Effector memory CD8-positive, alpha-beta T cell (primary cell): Measurements from ENCODE around the gene PHF21A.

Experiments used
- ATAC-seq: fragments of 150-1000 bp; cut with Tn5 transposase; replicated peaks from 2 replicates; pipeline ENCODE4 v1.10.0; 2021; ENCODE audit warnings: mild to moderate bottlenecking, moderate library complexity
- DNase-seq, 3 experiments: peaks; one replicate each; pipeline ENCODE4 v3.0.0; 2021
- H3K27ac Mint-ChIP-seq, 2 donors: one replicate each; pipeline ENCODE4 v1.8.0; 2022; ENCODE audit warnings: mild to moderate bottlenecking in 2 of 2, mixed read lengths in 2 of 2, moderate library complexity in 2 of 2
- H3K27me3 Mint-ChIP-seq, 2 donors: one replicate each; pipeline ENCODE4 v1.8.0; 2022; ENCODE audit warnings: mixed read lengths in 2 of 2
- H3K36me3 Mint-ChIP-seq: one replicate; pipeline ENCODE4 v1.8.0; 2022; ENCODE audit warnings: mild to moderate bottlenecking, moderate library complexity, mixed read lengths; ENCODE audit not compliant: insufficient read depth
- H3K4me1 Mint-ChIP-seq, 2 donors: one replicate each; pipeline ENCODE4 v1.8.0; 2022; ENCODE audit warnings: low read depth in 2 of 2, mixed read lengths in 2 of 2
- H3K4me3 Mint-ChIP-seq, 2 donors: one replicate each; pipeline ENCODE4 v1.8.0; 2022; ENCODE audit warnings: mild to moderate bottlenecking in 2 of 2, mixed read lengths in 2 of 2, moderate library complexity in 2 of 2
- H3K9me3 Mint-ChIP-seq, 2 donors: one replicate each; pipeline ENCODE4 v1.8.0; 2022; ENCODE audit warnings: mixed read lengths in 2 of 2

PHF21A gene

GRCh38 chr11:45884596-45885185 is 236.6 kb downstream of the PHF21A start:
- DNase-seq (no peak), ATAC-seq (no peak)

More at GRCh38 chr11:45884596-45885185, 236.6 kb downstream of the PHF21A start:
- Mint-ChIP-seq H3K4me3 (peak overlapping the region; percentile 74 to 77), H3K27ac (peak overlapping the region; percentile 51 to 80), H3K9me3 (no peaks in the 10 kb centered on the region), H3K4me1 (peaks cover 11 to 14% of the 10 kb centered on the region in 2 donors), H3K36me3 (peaks cover 19% of the 10 kb centered on the region), H3K27me3 (no peaks in the 10 kb centered on the region)
